Natural killer cell (primary cell): ENCODE data around the gene CLK3. TPM values are rescaled to one million over a fixed set of nuclear protein-coding genes. Genes with fewer than 3 reads are reported as not detected.

Experiments used
- ATAC-seq, 3 donors: fragments of 150-1000 bp in 2 of 3; fragments of 200-7000 bp in 1 of 3; cut with Tn5 transposase; 1 replicate in 1 of 3; 2 replicates in 2 of 3; pipeline ENCODE4 v1.10.0; 2021; ENCODE audit warnings: mild to moderate bottlenecking in 2 of 3, moderate library complexity in 2 of 3
- DNase-seq, 2 donors: peaks; one replicate each; pipeline versions ENCODE4 v3.0.0 to v3.0.0-alpha.2; 2013 to 2021; ENCODE audit warnings: mixed read lengths in 1 of 2
- H3K27ac ChIP-seq: one replicate; pipeline ENCODE4 v1.5.1; 2013; ENCODE audit warnings: mild to moderate bottlenecking, low read length
- H3K27me3 ChIP-seq: one replicate; pipeline ENCODE4 v1.6.1; 2013; ENCODE audit warnings: low read length; ENCODE audit not compliant: control insufficient read depth, insufficient read depth
- H3K36me3 ChIP-seq: one replicate; pipeline ENCODE4 v1.6.1; 2013; ENCODE audit warnings: low read length; ENCODE audit not compliant: control insufficient read depth, insufficient read depth
- H3K4me1 ChIP-seq: one replicate; pipeline ENCODE4 v1.6.1; 2013; ENCODE audit warnings: low read length; ENCODE audit not compliant: control insufficient read depth, insufficient read depth
- H3K4me3 ChIP-seq: one replicate; pipeline ENCODE4 v1.5.1; 2013; ENCODE audit warnings: low read length
- H3K9me3 ChIP-seq: one replicate; pipeline ENCODE4 v1.6.1; 2013; ENCODE audit warnings: low read length; ENCODE audit not compliant: control insufficient read depth, insufficient read depth
- H3K27ac Mint-ChIP-seq, 2 donors: one replicate each; pipeline ENCODE4 v1.8.0; 2022; ENCODE audit warnings: mild to moderate bottlenecking in 2 of 2, mixed read lengths in 2 of 2, moderate library complexity in 1 of 2
- H3K27me3 Mint-ChIP-seq, 2 donors: one replicate each; pipeline ENCODE4 v1.8.0; 2022; ENCODE audit warnings: low read depth in 2 of 2, mixed read lengths in 2 of 2
- H3K36me3 Mint-ChIP-seq: one replicate; pipeline ENCODE4 v1.8.0; 2022; ENCODE audit warnings: mixed read lengths
- H3K4me1 Mint-ChIP-seq, 2 donors: one replicate each; pipeline ENCODE4 v1.8.0; 2022; ENCODE audit warnings: mixed read lengths in 2 of 2
- H3K4me3 Mint-ChIP-seq: one replicate; pipeline ENCODE4 v1.8.0; 2022; ENCODE audit warnings: mild to moderate bottlenecking, moderate library complexity, mixed read lengths
- H3K9me3 Mint-ChIP-seq, 2 donors: one replicate each; pipeline ENCODE4 v1.8.0; 2022; ENCODE audit warnings: mixed read lengths in 2 of 2
- CTCF ChIP-seq: fragments of 200-600 bp; IDR thresholded peaks from one replicate; pipeline ENCODE4 v1.8.0; 2022; ENCODE audit warnings: antibody characterized with exemption
- WGBS: methylation state at CpG from one replicate; pipeline ENCODE4 v1.1.7; 2013; ENCODE audit warnings: missing lambda C conversion rate; ENCODE audit not compliant: insufficient coverage; 5-methylcytosine and 5-hydroxymethylcytosine counted together
- intact Hi-C: fragments of 100-400 bp; cut with micrococcal nuclease; formaldehyde crosslinking; loops from one replicate; pipeline ENCODE4 v1.14.2; 2022
- total RNA-seq, 4 donors: library from RNA; stranded (reverse); fragments of 120-200 nt in 1 of 4; gene quantifications; one replicate each; pipeline versions ENCODE4 v1.2.3 to v1.2.4, GENCODE V29; 2013 to 2022

CLK3 gene
- total RNA-seq, 3 donors from 2014 or later (not counting 1 experiment from before 2014, with no cell fraction given) = 288 to 298 (median 293) TPM

GRCh38 chr15:74619916-74620635 is 4.4 kb downstream of the CLK3 start:
- no peak for TF ChIP-seq CTCF
- peaks cover 64% of the 10 kb centered on the region for H3K36me3 ChIP-seq
- WGBS = 95% methylated on average over 27 of the region's 27 CpGs
- Mint-ChIP-seq H3K36me3 (no peaks in the 10 kb centered on the region), H3K27me3 (no peaks in the 10 kb centered on the region), H3K4me3 (no peak overlapping the region), H3K9me3 (no peaks in the 10 kb centered on the region), H3K4me1 (peaks cover 48 to 62% of the 10 kb centered on the region in 2 donors), H3K27ac (peak overlapping the region in 1 of 2 donors; percentile 81)
- intact Hi-C loops = loop anchor here (10.0 kb wide), 1 partner anchor 835 kb away; the partner anchor contains the start of gene SIN3A
- no peaks in the 10 kb centered on the region for H3K9me3 ChIP-seq
- H3K4me3 ChIP-seq = no peak overlapping the region
- ATAC-seq (no peak), DNase-seq (no peak)
- H3K4me1 ChIP-seq = peaks cover 41% of the 10 kb centered on the region
- no peaks in the 10 kb centered on the region for H3K27me3 ChIP-seq
- H3K27ac ChIP-seq = no peak overlapping the region

- H3K27ac ChIP-seq = no peak overlapping the region
- Mint-ChIP-seq H3K9me3 (no peaks in the 10 kb centered on the region), H3K27me3 (no peaks in the 10 kb centered on the region), H3K36me3 (no peaks in the 10 kb centered on the region), H3K4me1 (peaks cover 48 to 62% of the 10 kb centered on the region in 2 donors), H3K27ac (peak overlapping the region; percentile 59 to 81), H3K4me3 (peak overlapping the region; percentile 13)
- intact Hi-C loops = no loop called here
- H3K9me3 ChIP-seq = no peaks in the 10 kb centered on the region
- WGBS = 63% methylated on average over 20 of the region's 23 CpGs
- DNase-seq = peak; percentile 58 to 88
- peaks cover 46% of the 10 kb centered on the region for H3K4me1 ChIP-seq
- peak; percentile 83 for TF ChIP-seq CTCF
- peak; percentile 86 to 91 (median 89) for ATAC-seq
- H3K4me3 ChIP-seq = no peak overlapping the region
- H3K36me3 ChIP-seq = peaks cover 72% of the 10 kb centered on the region
- no peaks in the 10 kb centered on the region for H3K27me3 ChIP-seq
Measured at GRCh38 chr15:74620636-74621545, 5.3 kb downstream of the CLK3 start.

- H3K27ac Mint-ChIP-seq = peak overlapping the region; percentile 59 to 81
Measured at GRCh38 chr15:74621546-74621920, 5.9 kb downstream of the CLK3 start.

More at GRCh38 chr15:74621546-74621920, 5.9 kb downstream of the CLK3 start:
- peaks cover 48% of the 10 kb centered on the region for H3K4me1 ChIP-seq
- 98% methylated on average over 16 of the region's 16 CpGs for WGBS
- H3K27me3 ChIP-seq = no peaks in the 10 kb centered on the region
- H3K27ac ChIP-seq = no peak overlapping the region
- peaks cover 79% of the 10 kb centered on the region for H3K36me3 ChIP-seq
- no peaks in the 10 kb centered on the region for H3K9me3 ChIP-seq
- peaks cover 46 to 58% of the 10 kb centered on the region in 2 donors for H3K4me1 Mint-ChIP-seq
- intact Hi-C loops = no loop called here
- ATAC-seq (no peak), DNase-seq (no peak)
- no peaks in the 10 kb centered on the region for H3K27me3 Mint-ChIP-seq
- no peak overlapping the region for H3K4me3 Mint-ChIP-seq
- no peaks in the 10 kb centered on the region for H3K9me3 Mint-ChIP-seq
- H3K36me3 Mint-ChIP-seq = no peaks in the 10 kb centered on the region
- TF ChIP-seq CTCF = no peak
- H3K4me3 ChIP-seq = no peak overlapping the region
